Measurements from ENCODE around the gene DCTN3. TPM values are rescaled to one million over a fixed set of nuclear protein-coding genes. Genes with fewer than 3 reads are reported as not detected.
A peak's percentile ranks its signal among the peaks of the same experiment; 100 is the strongest.

Gene DCTN3
- total RNA-seq, 2 donors from 2014 or later, result 59.1 to 154 TPM

GRCh38 chr9:34635556-34635955 lies 15.3 kb upstream of the DCTN3 start:
- H3K9me3 ChIP-seq, result no peaks in the 10 kb centered on the region
- DNase-seq (ENCODE audit: low spot score), result no peak
- no peaks in the 10 kb centered on the region for H3K27me3 ChIP-seq
- H3K4me1 ChIP-seq, result peaks cover 0 to 19% of the 10 kb centered on the region in 2 donors
- TF ChIP-seq CTCF (IDR thresholded peaks at IDR 0.05), result no peak
- H3K27ac ChIP-seq, result no peak overlapping the region
- H3K36me3 ChIP-seq, result peaks cover 7% of the 10 kb centered on the region
- no peak overlapping the region for H3K4me3 ChIP-seq

- Histone ChIP-seq H3K4me3 (no peak overlapping the region), H3K4me1 (peaks cover 0 to 19% of the 10 kb centered on the region in 2 donors), H3K36me3 (peaks cover 7% of the 10 kb centered on the region), H3K27ac (no peak overlapping the region), H3K9me3 (no peaks in the 10 kb centered on the region), H3K27me3 (no peaks in the 10 kb centered on the region)
- no peak for DNase-seq (ENCODE audit: low spot score)
- TF ChIP-seq CTCF (IDR thresholded peaks at IDR 0.05), result no peak
Observed at GRCh38 chr9:34634551-34635248, 14.4 kb upstream of the DCTN3 start.

- no peak overlapping the region for H3K27ac ChIP-seq
- DNase-seq (ENCODE audit: low spot score), result peak; percentile 77
Observed at GRCh38 chr9:34633851-34634550, 13.7 kb upstream of the DCTN3 start.

GRCh38 chr9:34633166-34633565 lies 12.9 kb upstream of the DCTN3 start:
- Histone ChIP-seq H3K9me3 (no peaks in the 10 kb centered on the region), H3K36me3 (peaks cover 7% of the 10 kb centered on the region), H3K4me3 (no peak overlapping the region), H3K27me3 (peaks cover under 1 to 1% of the 10 kb centered on the region in 2 donors), H3K27ac (no peak overlapping the region), H3K4me1 (peaks cover 0 to 24% of the 10 kb centered on the region in 2 donors)
- TF ChIP-seq CTCF (IDR thresholded peaks at IDR 0.05), result no peak
- DNase-seq (ENCODE audit: low spot score), result no peak

More at GRCh38 chr9:34633851-34634550, 13.7 kb upstream of the DCTN3 start:
- H3K4me1 ChIP-seq, result peaks cover 0 to 23% of the 10 kb centered on the region in 2 donors
- TF ChIP-seq CTCF (IDR thresholded peaks at IDR 0.05), result peak; percentile 70 to 87
- peaks cover 7% of the 10 kb centered on the region for H3K36me3 ChIP-seq
- H3K27me3 ChIP-seq, result no peaks in the 10 kb centered on the region
- H3K9me3 ChIP-seq, result no peaks in the 10 kb centered on the region
- no peak overlapping the region for H3K4me3 ChIP-seq

- TF ChIP-seq CTCF (IDR thresholded peaks at IDR 0.05), result no peak
- H3K27me3 ChIP-seq, result peaks cover 9 to 15% of the 10 kb centered on the region in 2 donors
- H3K36me3 ChIP-seq, result peaks cover 6% of the 10 kb centered on the region
- H3K27ac ChIP-seq, result no peak overlapping the region
- DNase-seq (ENCODE audit: low spot score), result no peak
- H3K4me1 ChIP-seq, result peaks cover 0 to 10% of the 10 kb centered on the region in 2 donors
- H3K9me3 ChIP-seq, result no peaks in the 10 kb centered on the region
- no peak overlapping the region for H3K4me3 ChIP-seq
Observed at GRCh38 chr9:34630402-34631154, 10.3 kb upstream of the DCTN3 start.
